Esophagus muscularis mucosa (tissue), 4 donors: ENCODE measurements around the gene CDC25B. TPM values are rescaled to one million over a fixed set of nuclear protein-coding genes. Genes with fewer than 3 reads are reported as not detected.

Experiments
- DNase-seq: peaks from one replicate; pipeline ENCODE4 v3.0.0-alpha.2; 2017; ENCODE audit errors: extremely low spot score
- H3K27ac ChIP-seq, 4 donors: fragments of 200-600 bp; sonication (generic); replicated peaks in 1 of 4; 1 replicate in 3 of 4; 2 replicates in 1 of 4; pipeline ENCODE4 v1.5.1; 2016 to 2019; ENCODE audit warnings: mild to moderate bottlenecking in 1 of 4
- H3K27me3 ChIP-seq, 4 donors: fragments of 200-600 bp; sonication (generic); one replicate each; pipeline versions ENCODE4 v1.5.1 to v1.6.0; 2016 to 2019
- H3K36me3 ChIP-seq, 4 donors: fragments of 200-600 bp; sonication (generic); one replicate each; pipeline ENCODE4 v1.5.1; 2016 to 2019
- H3K4me1 ChIP-seq, 4 donors: fragments of 200-600 bp; sonication (generic); one replicate each; pipeline ENCODE4 v1.5.1; 2016 to 2019
- H3K4me3 ChIP-seq, 4 donors: fragments of 200-600 bp; sonication (generic); 1 replicate in 2 of 4; 2 replicates in 2 of 4; pipeline ENCODE4 v1.5.1; 2016 to 2019; ENCODE audit warnings: mild to moderate bottlenecking in 4 of 4, moderate library complexity in 1 of 4
- H3K9me3 ChIP-seq, 4 donors: fragments of 200-600 bp; sonication (generic); 1 replicate in 3 of 4; 2 replicates in 1 of 4; pipeline ENCODE4 v1.5.1; 2016 to 2019
- CTCF ChIP-seq, 3 experiments: fragments of 200-600 bp in 2 of 3; fragments of 450-650 bp in 1 of 3; sonication (generic) in 2 of 3; IDR thresholded peaks; one replicate each; pipeline ENCODE4 v1.5.1; 2017 to 2019; ENCODE audit warnings: antibody characterized with exemption in 3 of 3, mild to moderate bottlenecking in 2 of 3, moderate library complexity in 1 of 3
- EP300 ChIP-seq: sonication (generic); formaldehyde crosslinking; IDR thresholded peaks from one replicate; pipeline ENCODE4 v1.6.1; 2017; ENCODE audit warnings: antibody characterized with exemption
- POLR2A ChIP-seq: fragments of 450-650 bp; IDR thresholded peaks from one replicate; pipeline ENCODE4 v1.6.1; 2017; ENCODE audit warnings: antibody characterized with exemption, moderate library complexity, mild to moderate bottlenecking, low read depth
- POLR2AphosphoS5 ChIP-seq, 2 donors: sonication (generic); formaldehyde crosslinking; IDR thresholded peaks; one replicate each; pipeline ENCODE4 v1.6.1; 2017; ENCODE audit warnings: antibody characterized with exemption in 2 of 2
- WGBS: methylation state at CpG from one replicate; pipeline ENCODE4 v1.1.5; 2018; 5-methylcytosine and 5-hydroxymethylcytosine counted together
- intact Hi-C: fragments of 100-400 bp; cut with DNase I; formaldehyde crosslinking; loops from one replicate; pipeline ENCODE4 v1.15.1; 2023
- total RNA-seq, 4 donors: library from RNA; depleted of rRNA; stranded (reverse); fragments of >200 nt; gene quantifications; one replicate each; pipeline versions ENCODE4 v1.1.0 to v1.2.1, GENCODE V29; 2016

Gene CDC25B
- total RNA-seq, 4 donors from 2014 or later = 29.9 to 43.1 (median 35.6) TPM

- DNase-seq = no peak
- 83% methylated on average over 5 of the region's 5 CpGs for WGBS
- H3K4me3 ChIP-seq = peak overlapping the region; percentile 63 to 81 (median 66)
- intact Hi-C loops = no loop called here
- H3K4me1 ChIP-seq = peaks cover 15 to 57% (median 56%) of the 10 kb centered on the region in 4 donors
- H3K27ac ChIP-seq = peak overlapping the region; percentile 95 to 99 (median 98)
- peaks cover 15 to 44% (median 29%) of the 10 kb centered on the region in 4 donors for H3K36me3 ChIP-seq
- no peaks in the 10 kb centered on the region for H3K9me3 ChIP-seq
- TF ChIP-seq POLR2A (no peak), CTCF (IDR thresholded peaks at IDR 0.05) (no peak), POLR2AphosphoS5 (IDR thresholded peaks at IDR 0.05) (no peak), EP300 (no peak)
- no peaks in the 10 kb centered on the region for H3K27me3 ChIP-seq
Observed at GRCh38 chr20:3797226-3797545, 1.1 kb downstream of the CDC25B start.

GRCh38 chr20:3797592-3798372 is 1.7 kb downstream of the CDC25B start:
- WGBS = 66% methylated on average over 19 of the region's 19 CpGs
- H3K27ac ChIP-seq = peak overlapping the region; percentile 95 to 99 (median 98)
- peaks cover 21 to 50% (median 34%) of the 10 kb centered on the region in 4 donors for H3K36me3 ChIP-seq
- no peaks in the 10 kb centered on the region for H3K27me3 ChIP-seq
- DNase-seq = no peak
- no peaks in the 10 kb centered on the region for H3K9me3 ChIP-seq
- intact Hi-C loops = no loop called here
- TF ChIP-seq EP300 (no peak), POLR2A (no peak), CTCF (IDR thresholded peaks at IDR 0.05) (no peak), POLR2AphosphoS5 (IDR thresholded peaks at IDR 0.05) (no peak)
- H3K4me1 ChIP-seq = peaks cover 15 to 58% (median 57%) of the 10 kb centered on the region in 4 donors
- H3K4me3 ChIP-seq = peak overlapping the region; percentile 63 to 81 (median 66)

GRCh38 chr20:3798373-3798768 is 2.3 kb downstream of the CDC25B start:
- Histone ChIP-seq H3K36me3 (peaks cover 27 to 56% (median 40%) of the 10 kb centered on the region in 4 donors), H3K27ac (peak overlapping the region; percentile 95 to 99 (median 98)), H3K9me3 (no peaks in the 10 kb centered on the region), H3K4me1 (peaks cover 15 to 59% (median 57%) of the 10 kb centered on the region in 4 donors), H3K27me3 (no peaks in the 10 kb centered on the region), H3K4me3 (peak overlapping the region in 2 of 4 donors; percentile 67 to 81)
- intact Hi-C loops = no loop called here
- TF ChIP-seq EP300 (no peak), POLR2AphosphoS5 (IDR thresholded peaks at IDR 0.05) (no peak), CTCF (IDR thresholded peaks at IDR 0.05) (no peak), POLR2A (no peak)
- no peak for DNase-seq
- WGBS = 85% methylated on average over 5 of the region's 5 CpGs

- intact Hi-C loops = no loop called here
- peaks cover 32 to 61% (median 45%) of the 10 kb centered on the region in 4 donors for H3K36me3 ChIP-seq
Observed at GRCh38 chr20:3798908-3799248, 2.8 kb downstream of the CDC25B start.

More at GRCh38 chr20:3798908-3799248, 2.8 kb downstream of the CDC25B start:
- H3K27ac ChIP-seq = peak overlapping the region; percentile 95 to 99 (median 98)
- DNase-seq = no peak
- TF ChIP-seq EP300 (no peak), POLR2A (no peak), CTCF (IDR thresholded peaks at IDR 0.05) (no peak), POLR2AphosphoS5 (IDR thresholded peaks at IDR 0.05) (no peak)
- no peak overlapping the region for H3K4me3 ChIP-seq
- 93% methylated on average over 2 of the region's 3 CpGs for WGBS
- peaks cover 15 to 64% (median 57%) of the 10 kb centered on the region in 4 donors for H3K4me1 ChIP-seq
- H3K27me3 ChIP-seq = no peaks in the 10 kb centered on the region
- H3K9me3 ChIP-seq = no peaks in the 10 kb centered on the region
